Stimulated activated CD8-positive, alpha-beta memory T cell treated with anti-CD3 and anti-CD28 coated beads, Interleukin-4, amount 100 ng/mL, for 24 hours (primary cell): Measurements from ENCODE around the gene PEX1.
A peak's percentile ranks its signal among the peaks of the same experiment; 100 is the strongest.
"Not testable (repeated sequence)": the region's sequence is repeated elsewhere in the genome, so short reads cannot be mapped to it uniquely, and the experiment has no call there.

ENCODE experiments used
- DNase-seq: peaks from one replicate; pipeline ENCODE4 v3.0.0-alpha.2; 2020; ENCODE audit warnings: low read depth

The PEX1 gene

GRCh38 chr7:92460510-92460909, 67.8 kb downstream of the PEX1 start:
- no peak for DNase-seq

- DNase-seq = no peak
Observed at GRCh38 chr7:92460109-92460508, 68.2 kb downstream of the PEX1 start.

DNA sequence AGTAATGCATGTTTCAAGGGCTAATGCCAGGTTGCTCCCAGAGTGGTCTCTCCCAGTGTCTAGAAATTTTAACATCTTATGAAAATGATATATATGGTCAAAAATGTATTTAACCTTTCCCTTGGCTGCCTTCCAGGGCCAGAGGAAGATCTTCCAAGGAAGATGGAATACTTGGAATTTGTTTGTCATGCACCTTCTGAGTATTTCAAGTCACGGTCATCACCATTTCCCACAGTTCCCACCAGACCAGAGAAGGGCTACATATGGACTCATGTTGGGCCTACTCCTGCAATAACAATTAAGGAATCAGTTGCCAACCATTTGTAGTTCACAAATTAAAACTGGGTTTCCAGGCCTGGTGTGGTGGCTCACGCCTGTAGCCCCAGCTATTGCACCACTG, 72.1 kb downstream of the PEX1 start:
- no peak for DNase-seq

- DNase-seq = no peak
Observed at GRCh38 chr7:92451645-92452044, 76.7 kb downstream of the PEX1 start.

DNA sequence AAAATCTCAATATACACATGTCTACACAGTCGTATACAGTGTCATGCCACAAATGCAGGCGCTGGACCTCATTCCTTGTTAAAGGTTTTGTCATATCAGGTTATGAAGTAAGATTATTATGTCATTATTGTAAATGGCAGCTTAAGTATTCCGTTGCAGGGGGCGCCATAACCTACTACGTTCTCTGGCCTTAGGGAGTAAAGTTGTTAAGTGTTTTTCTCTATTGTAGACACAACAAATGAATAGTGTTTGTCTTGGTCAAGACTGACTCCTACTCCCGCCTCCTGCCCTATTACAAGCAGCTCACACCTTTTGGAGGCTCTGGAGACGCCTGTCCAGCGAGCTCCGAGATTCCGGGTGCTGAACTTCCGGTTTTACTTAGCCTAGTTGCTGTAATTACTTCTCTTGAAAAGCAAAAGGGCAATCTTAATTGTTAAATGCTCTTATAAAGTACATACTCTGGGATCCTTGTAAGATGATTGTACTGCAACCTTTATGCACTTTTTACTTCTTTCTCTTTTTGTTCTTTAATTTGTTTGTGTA, 80.0 kb downstream of the PEX1 start:
- DNase-seq = no peak

DNA sequence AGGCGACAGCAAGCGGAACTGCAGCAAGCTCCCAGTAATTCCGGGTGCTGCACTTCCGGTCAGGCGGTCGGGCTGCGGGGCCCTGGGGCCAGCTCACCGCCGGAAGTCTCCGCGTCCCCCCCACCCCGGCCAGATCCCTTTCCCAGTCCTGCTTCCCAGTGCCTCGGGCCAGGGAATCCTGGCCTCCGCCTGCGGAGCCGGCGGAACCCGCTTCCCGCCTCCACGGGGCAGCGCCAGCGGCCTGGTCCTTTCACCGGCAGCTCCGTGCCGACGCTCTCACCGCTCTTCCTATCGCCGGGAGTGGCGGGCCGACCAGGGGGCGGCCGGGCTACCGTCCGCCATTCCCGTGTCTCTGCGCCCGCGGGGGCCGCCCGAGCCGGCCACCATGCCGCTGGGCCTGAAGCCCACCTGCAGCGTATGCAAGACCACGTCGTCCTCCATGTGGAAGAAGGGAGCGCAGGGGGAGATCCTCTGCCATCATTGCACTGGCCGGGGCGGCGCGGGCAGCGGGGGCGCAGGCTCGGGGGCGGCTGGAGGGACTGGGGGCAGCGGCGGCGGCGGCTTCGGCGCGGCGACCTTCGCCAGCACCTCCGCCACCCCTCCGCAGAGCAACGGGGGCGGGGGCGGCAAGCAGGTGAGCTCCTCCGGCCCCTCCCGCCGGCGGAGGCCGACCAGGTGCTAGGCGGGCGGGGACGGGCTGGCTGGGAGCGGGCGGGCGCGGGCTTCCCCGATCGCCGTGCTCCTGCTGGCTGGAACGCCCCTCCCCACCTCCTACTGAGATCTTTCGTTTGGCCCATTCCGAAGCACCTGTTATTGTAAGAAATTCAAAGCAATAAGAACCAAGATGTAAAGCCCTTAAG, 80.7 kb downstream of the PEX1 start, which contains the start of gene GATAD1:
Gene GATAD1 (plus strand): TSS at position 138 of the 860 bp plus-strand sequence. CDS start 248 bp downstream, at position 386.
- peak; percentile 67 for DNase-seq

- no peak for DNase-seq
Observed at GRCh38 chr7:92446869-92447344, 81.4 kb downstream of the PEX1 start.

DNA sequence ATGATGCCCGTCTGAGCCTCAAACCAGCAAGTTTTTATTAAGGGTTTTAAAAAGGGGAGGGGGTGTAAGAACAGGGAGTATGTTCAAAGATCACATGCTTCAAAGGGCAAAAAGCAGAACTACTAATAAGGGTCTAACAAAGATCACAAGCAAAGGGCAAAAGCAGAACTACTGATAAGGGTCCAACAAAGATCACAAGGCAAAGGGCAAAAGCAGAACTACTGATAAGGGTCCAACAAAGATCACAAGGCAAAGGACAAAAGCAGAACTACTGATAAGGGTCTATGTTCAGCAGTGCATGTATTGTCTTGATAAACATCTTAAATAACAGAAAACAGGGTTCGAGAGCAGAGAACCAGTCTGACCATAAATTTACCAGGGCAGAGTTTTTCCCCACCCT, 85.6 kb downstream of the PEX1 start:
- not testable (repeated sequence) for DNase-seq

- DNase-seq = no peak
Observed at GRCh38 chr7:92437956-92438491, 90.3 kb downstream of the PEX1 start.
